H9 (cell line): ENCODE measurements around the gene DENND4B. TPM values are rescaled to one million over a fixed set of nuclear protein-coding genes. Genes with fewer than 3 reads are reported as not detected.

Source experiments
- DNase-seq: peaks from one replicate; pipeline ENCODE4 v3.0.0-alpha.2; 2017
- H2AFZ ChIP-seq: one replicate; pipeline ENCODE4 v1.6.1; 2013; ENCODE audit warnings: mild to moderate bottlenecking, low read length, control low read depth, moderate library complexity
- H2AK5ac ChIP-seq: 2 replicates; pipeline ENCODE4 v1.6.1; 2013; ENCODE audit warnings: low read length, control low read depth, mixed read lengths; ENCODE audit not compliant: insufficient read length
- H2BK120ac ChIP-seq: one replicate; pipeline ENCODE4 v1.6.1; 2013; ENCODE audit warnings: low read depth, mild to moderate bottlenecking, low read length, control low read depth, inconsistent platforms; ENCODE audit not compliant: poor library complexity, severe bottlenecking
- H2BK12ac ChIP-seq: 2 replicates; pipeline ENCODE4 v1.6.1; 2013; ENCODE audit warnings: low read length, control low read depth, mixed read lengths, low read depth; ENCODE audit not compliant: insufficient read length
- H2BK15ac ChIP-seq: 2 replicates; pipeline ENCODE4 v1.6.1; 2013; ENCODE audit warnings: low read depth, low read length, control low read depth
- H2BK20ac ChIP-seq: one replicate; pipeline ENCODE4 v1.6.1; 2013; ENCODE audit warnings: low read depth, mild to moderate bottlenecking, low read length, control low read depth, inconsistent platforms; ENCODE audit not compliant: poor library complexity, severe bottlenecking
- H2BK5ac ChIP-seq: 2 replicates; pipeline ENCODE4 v1.6.1; 2013; ENCODE audit warnings: low read length, control low read depth, mixed read lengths; ENCODE audit not compliant: insufficient read length
- H3K14ac ChIP-seq: 2 replicates; pipeline ENCODE4 v1.6.1; 2013; ENCODE audit warnings: low read length, control low read depth; ENCODE audit not compliant: insufficient read depth
- H3K18ac ChIP-seq: 2 replicates; pipeline ENCODE4 v1.6.1; 2013; ENCODE audit warnings: low read depth, mild to moderate bottlenecking, mixed read lengths, low read length, control low read depth; ENCODE audit not compliant: insufficient read length
- H3K23ac ChIP-seq: 2 replicates; pipeline ENCODE4 v1.6.1; 2013; ENCODE audit warnings: low read length, control low read depth, mixed read lengths, low read depth; ENCODE audit not compliant: insufficient read length
- H3K23me2 ChIP-seq: 2 replicates; pipeline ENCODE4 v1.6.1; 2013; ENCODE audit warnings: low read depth, mild to moderate bottlenecking, mixed read lengths, low read length, control low read depth; ENCODE audit not compliant: insufficient read length, poor library complexity, severe bottlenecking
- H3K27ac ChIP-seq: 2 replicates; pipeline ENCODE4 v1.5.1; 2013; ENCODE audit warnings: low read length, control low read depth, mixed read lengths, low read depth; ENCODE audit not compliant: insufficient read length
- H3K27me3 ChIP-seq: 2 replicates; pipeline ENCODE4 v1.6.1; 2013; ENCODE audit warnings: low read length, control low read depth, inconsistent platforms; ENCODE audit not compliant: insufficient read depth
- H3K4ac ChIP-seq: 2 replicates; pipeline ENCODE4 v1.6.1; 2013; ENCODE audit warnings: low read depth, mild to moderate bottlenecking, control low read depth, inconsistent platforms, low read length, moderate library complexity
- H3K4me1 ChIP-seq: 2 replicates; pipeline ENCODE4 v1.6.1; 2013; ENCODE audit warnings: low read length, control low read depth, inconsistent platforms; ENCODE audit not compliant: insufficient read depth
- H3K4me2 ChIP-seq: 2 replicates; pipeline ENCODE4 v1.6.1; 2013; ENCODE audit warnings: low read length, control low read depth, mixed read lengths; ENCODE audit not compliant: insufficient read length, insufficient read depth
- H3K56ac ChIP-seq: 2 replicates; pipeline ENCODE4 v1.6.1; 2013; ENCODE audit warnings: low read depth, mild to moderate bottlenecking, mixed read lengths, low read length, control low read depth; ENCODE audit not compliant: insufficient read length
- H3K79me1 ChIP-seq: 2 replicates; pipeline ENCODE4 v1.6.1; 2013; ENCODE audit warnings: low read depth, mild to moderate bottlenecking, moderate library complexity, low read length, control low read depth, inconsistent platforms; ENCODE audit not compliant: insufficient read depth, poor library complexity, severe bottlenecking
- H3K79me2 ChIP-seq: 2 replicates; pipeline ENCODE4 v1.6.1; 2013; ENCODE audit warnings: low read length, control low read depth, inconsistent platforms; ENCODE audit not compliant: insufficient read depth
- H3K9ac ChIP-seq: 2 replicates; pipeline ENCODE4 v1.6.1; 2013; ENCODE audit warnings: low read length, control low read depth, mixed read lengths; ENCODE audit not compliant: insufficient read length; ENCODE audit errors: extremely low read depth
- H3K9me3 ChIP-seq: one replicate; pipeline ENCODE4 v1.6.1; 2013; ENCODE audit warnings: low read depth, low read length, inconsistent platforms; ENCODE audit not compliant: control insufficient read depth
- H3T11ph ChIP-seq: one replicate; pipeline ENCODE4 v1.6.1; 2013; ENCODE audit warnings: mild to moderate bottlenecking, low read length, control low read depth, inconsistent platforms
- H4K20me1 ChIP-seq: one replicate; pipeline ENCODE4 v1.6.1; 2013; ENCODE audit not compliant: control insufficient read depth, insufficient read length, insufficient read depth
- H4K5ac ChIP-seq: 2 replicates; pipeline ENCODE4 v1.6.1; 2013; ENCODE audit warnings: low read depth, mild to moderate bottlenecking, mixed read lengths, low read length, control low read depth; ENCODE audit not compliant: insufficient read length
- H4K8ac ChIP-seq: replicated peaks from 2 replicates; pipeline ENCODE4 v1.6.1; 2013; ENCODE audit warnings: low read length, control low read depth, mixed read lengths, low read depth; ENCODE audit not compliant: insufficient read length
- H4K91ac ChIP-seq: 2 replicates; pipeline ENCODE4 v1.6.1; 2013; ENCODE audit warnings: low read depth, mild to moderate bottlenecking, moderate library complexity, mixed read lengths, low read length, control low read depth; ENCODE audit not compliant: insufficient read length
- H3K27ac Mint-ChIP-seq, 3 experiments: 2 replicates in 2 of 3; 3 replicates in 1 of 3; pipeline ENCODE4 v1.8.0; 2020 to 2021; ENCODE audit warnings: mixed read lengths in 3 of 3, mild to moderate bottlenecking in 1 of 3, moderate library complexity in 1 of 3
- H3K27me3 Mint-ChIP-seq: 2 replicates; pipeline ENCODE4 v1.8.0; 2021; ENCODE audit warnings: low read depth, mild to moderate bottlenecking, moderate library complexity, mixed read lengths
- H3K36me3 Mint-ChIP-seq, 3 experiments: 2 replicates in 2 of 3; 3 replicates in 1 of 3; pipeline ENCODE4 v1.8.0; 2020 to 2021; ENCODE audit warnings: low read depth in 3 of 3, mixed read lengths in 3 of 3; ENCODE audit not compliant: insufficient read depth in 1 of 3
- H3K4me1 Mint-ChIP-seq, 2 experiments: 2 replicates each; pipeline ENCODE4 v1.8.0; 2020; ENCODE audit warnings: mixed read lengths in 2 of 2
- H3K4me3 Mint-ChIP-seq, 2 experiments: 2 replicates in 1 of 2; 3 replicates in 1 of 2; pipeline ENCODE4 v1.8.0; 2020 to 2021; ENCODE audit warnings: mild to moderate bottlenecking in 2 of 2, mixed read lengths in 2 of 2, moderate library complexity in 1 of 2
- H3K9me3 Mint-ChIP-seq, 2 experiments: 2 replicates in 1 of 2; 3 replicates in 1 of 2; pipeline ENCODE4 v1.8.0; 2020; ENCODE audit warnings: mild to moderate bottlenecking in 2 of 2, mixed read lengths in 2 of 2, moderate library complexity in 1 of 2
- WGBS: extraction: QIAGEN DNeasy Blood & Tissue Kit; methylation state at CpG from one replicate; pipeline ENCODE4 v1.1.7; 2013; ENCODE audit warnings: missing lambda C conversion rate, low lambda C conversion rate, mixed read lengths; ENCODE audit not compliant: insufficient read length; ENCODE audit errors: extremely low coverage; 5-methylcytosine and 5-hydroxymethylcytosine counted together
- total RNA-seq: library from RNA; stranded (reverse); gene quantifications from 2 replicates; pipeline ENCODE4 v1.2.1, GENCODE V29; 2021
- TF ChIP-seq, protein P1 (sequence below): fragments of 200-600 bp; sonication (generic); conservative IDR thresholded peaks from 3 replicates; pipeline ENCODE4 v1.8.0; 2021; ENCODE audit warnings: antibody characterized with exemption, mild to moderate bottlenecking

The DENND4B gene
- total RNA-seq, 1 experiment from 2014 or later = 84.6 TPM

DNA sequence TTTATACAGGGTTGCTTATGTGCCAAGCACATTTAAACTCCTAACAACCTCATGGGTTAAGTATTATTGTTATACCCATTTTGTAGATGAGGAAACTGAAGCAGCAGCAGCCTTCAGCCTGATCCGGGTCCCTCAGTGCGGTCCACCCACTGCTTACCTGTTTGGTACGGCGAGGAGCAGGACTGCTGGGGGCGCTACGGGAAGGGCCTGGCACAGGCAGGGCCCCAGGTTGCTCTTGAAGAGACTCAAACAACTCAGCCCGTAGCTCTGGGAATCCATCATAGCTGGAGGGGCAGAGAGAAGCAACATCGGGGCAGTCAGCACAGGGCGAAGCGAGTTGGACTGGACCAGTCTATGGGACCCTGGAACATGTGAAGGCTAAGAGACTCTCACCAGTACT lies 9.2 kb downstream of the DENND4B start:
- H3T11ph ChIP-seq = no peak overlapping the region
- H3K4ac ChIP-seq = no peak overlapping the region
- Mint-ChIP-seq H3K9me3 (no peaks in the 10 kb centered on the region), H3K27me3 (no peaks in the 10 kb centered on the region), H3K36me3 (peaks cover 48 to 84% (median 79%) of the 10 kb centered on the region in 3 experiments), H3K27ac (no peak overlapping the region), H3K4me3 (no peak overlapping the region), H3K4me1 (no peaks in the 10 kb centered on the region)
- H3K9me3 ChIP-seq = no peaks in the 10 kb centered on the region
- no peak overlapping the region for H2BK12ac ChIP-seq
- H3K27ac ChIP-seq = no peak overlapping the region
- no peak for DNase-seq
- no peaks in the 10 kb centered on the region for H3K79me1 ChIP-seq
- no peak overlapping the region for H3K23ac ChIP-seq
- TF ChIP-seq, protein P1, sequence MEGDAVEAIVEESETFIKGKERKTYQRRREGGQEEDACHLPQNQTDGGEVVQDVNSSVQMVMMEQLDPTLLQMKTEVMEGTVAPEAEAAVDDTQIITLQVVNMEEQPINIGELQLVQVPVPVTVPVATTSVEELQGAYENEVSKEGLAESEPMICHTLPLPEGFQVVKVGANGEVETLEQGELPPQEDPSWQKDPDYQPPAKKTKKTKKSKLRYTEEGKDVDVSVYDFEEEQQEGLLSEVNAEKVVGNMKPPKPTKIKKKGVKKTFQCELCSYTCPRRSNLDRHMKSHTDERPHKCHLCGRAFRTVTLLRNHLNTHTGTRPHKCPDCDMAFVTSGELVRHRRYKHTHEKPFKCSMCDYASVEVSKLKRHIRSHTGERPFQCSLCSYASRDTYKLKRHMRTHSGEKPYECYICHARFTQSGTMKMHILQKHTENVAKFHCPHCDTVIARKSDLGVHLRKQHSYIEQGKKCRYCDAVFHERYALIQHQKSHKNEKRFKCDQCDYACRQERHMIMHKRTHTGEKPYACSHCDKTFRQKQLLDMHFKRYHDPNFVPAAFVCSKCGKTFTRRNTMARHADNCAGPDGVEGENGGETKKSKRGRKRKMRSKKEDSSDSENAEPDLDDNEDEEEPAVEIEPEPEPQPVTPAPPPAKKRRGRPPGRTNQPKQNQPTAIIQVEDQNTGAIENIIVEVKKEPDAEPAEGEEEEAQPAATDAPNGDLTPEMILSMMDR = no peak
- H2BK120ac ChIP-seq = no peak overlapping the region
- no peak overlapping the region for H4K91ac ChIP-seq
- H3K4me1 ChIP-seq = no peaks in the 10 kb centered on the region
- H3K79me2 ChIP-seq = no peaks in the 10 kb centered on the region
- H4K5ac ChIP-seq = no peak overlapping the region
- no peak overlapping the region for H2BK15ac ChIP-seq
- H3K9ac ChIP-seq = no peak overlapping the region
- H4K20me1 ChIP-seq = peaks cover 3% of the 10 kb centered on the region
- no peak overlapping the region for H2BK20ac ChIP-seq
- no peaks in the 10 kb centered on the region for H3K27me3 ChIP-seq
- no peak overlapping the region for H3K18ac ChIP-seq
- H2AK5ac ChIP-seq = no peak overlapping the region
- no peak overlapping the region for H3K4me2 ChIP-seq
- H2AFZ ChIP-seq = no peak overlapping the region
- H3K14ac ChIP-seq = no peak overlapping the region
- no peak overlapping the region for H4K8ac ChIP-seq
- WGBS = no CpG with 5 or more reads among the region's 10 CpGs
- no peaks in the 10 kb centered on the region for H3K23me2 ChIP-seq
- no peak overlapping the region for H2BK5ac ChIP-seq
- H3K56ac ChIP-seq = no peak overlapping the region
